ENCODE results near the gene DPY19L2.
"Not testable (repeated sequence)": the region's sequence is repeated elsewhere in the genome, so short reads cannot be mapped to it uniquely, and the experiment has no call there.

Gene DPY19L2

GRCh38 chr12:63658501-63658900 is 9.8 kb downstream of the DPY19L2 start:
- DNase-seq, result not testable (repeated sequence)

- not testable (repeated sequence) for DNase-seq
Measured at GRCh38 chr12:63656407-63656806, 11.9 kb downstream of the DPY19L2 start.

GRCh38 chr12:63655543-63656257 is 12.6 kb downstream of the DPY19L2 start:
- DNase-seq, result not testable (repeated sequence)

- not testable (repeated sequence) for DNase-seq
Measured at GRCh38 chr12:63654481-63654880, 13.8 kb downstream of the DPY19L2 start.

GRCh38 chr12:63649517-63649916 is 18.8 kb downstream of the DPY19L2 start:
- not testable (repeated sequence) for DNase-seq

- DNase-seq, result not testable (repeated sequence)
Measured at GRCh38 chr12:63643381-63644140, 24.7 kb downstream of the DPY19L2 start.

- DNase-seq, result not testable (repeated sequence)
Measured at GRCh38 chr12:63624258-63624657, 44.0 kb downstream of the DPY19L2 start.

GRCh38 chr12:63615544-63615943 is 52.7 kb downstream of the DPY19L2 start:
- DNase-seq, result not testable (repeated sequence)

- DNase-seq, result not testable (repeated sequence)
Measured at GRCh38 chr12:63611285-63611684, 57.0 kb downstream of the DPY19L2 start.

- DNase-seq, result not testable (repeated sequence)
Measured at GRCh38 chr12:63609281-63609680, 59.0 kb downstream of the DPY19L2 start.

GRCh38 chr12:63604985-63605384 is 63.3 kb downstream of the DPY19L2 start:
- not testable (repeated sequence) for DNase-seq

GRCh38 chr12:63594828-63595227 is 73.5 kb downstream of the DPY19L2 start:
- not testable (repeated sequence) for DNase-seq

- DNase-seq, result not testable (repeated sequence)
Measured at GRCh38 chr12:63584426-63584825, 83.9 kb downstream of the DPY19L2 start.

- not testable (repeated sequence) for DNase-seq
Measured at GRCh38 chr12:63583289-63583688, 85.0 kb downstream of the DPY19L2 start.

- not testable (repeated sequence) for DNase-seq
Measured at GRCh38 chr12:63577631-63578030, 90.7 kb downstream of the DPY19L2 start.

GRCh38 chr12:63572038-63572437 is 96.3 kb downstream of the DPY19L2 start:
- not testable (repeated sequence) for DNase-seq

- DNase-seq, result not testable (repeated sequence)
Measured at GRCh38 chr12:63558445-63558844, 109.8 kb downstream of the DPY19L2 start.

- not testable (repeated sequence) for DNase-seq
Measured at GRCh38 chr12:63551397-63551796, 116.9 kb downstream of the DPY19L2 start.

- not testable (repeated sequence) for DNase-seq
Measured at GRCh38 chr12:63549034-63549433, 119.3 kb downstream of the DPY19L2 start.

GRCh38 chr12:63545298-63545916 is 122.9 kb downstream of the DPY19L2 start:
- DNase-seq, result not testable (repeated sequence)

GRCh38 chr12:63538656-63539055 is 129.6 kb downstream of the DPY19L2 start:
- not testable (repeated sequence) for DNase-seq

- not testable (repeated sequence) for DNase-seq
Measured at GRCh38 chr12:63537838-63538237, 130.5 kb downstream of the DPY19L2 start.

GRCh38 chr12:63529641-63530040 is 138.7 kb downstream of the DPY19L2 start:
- DNase-seq, result not testable (repeated sequence)

All from CD4-positive, alpha-beta T cell treated with Interferon alpha-2 for 1 hour (primary cell).